HG03342 (cell line): ENCODE measurements around the gene SLAMF6.
"Not testable (repeated sequence)": the region's sequence is repeated elsewhere in the genome, so short reads cannot be mapped to it uniquely, and the experiment has no call there.

Experiments
- ATAC-seq: cut with Tn5 transposase; IDR thresholded peaks from one replicate; pipeline ENCODE4 v1.9.1; 2021; ENCODE audit warnings: mild to moderate bottlenecking, moderate library complexity; ENCODE audit not compliant: unreplicated experiment

Gene SLAMF6

GRCh38 chr1:160522622-160523345 lies at the start of gene SLAMF6:
Gene SLAMF6 (minus strand): TSS chr1:160523255. CDS start chr1:160523192, 63 bp downstream.
- peak; percentile 52 for ATAC-seq

GRCh38 chr1:160570840-160571239 lies 47.8 kb upstream of the SLAMF6 start:
- ATAC-seq: no peak

GRCh38 chr1:160569806-160570205 lies 46.8 kb upstream of the SLAMF6 start:
- no peak for ATAC-seq

- ATAC-seq: no peak
These were observed 45.0 kb upstream of the SLAMF6 start for GRCh38 chr1:160567858-160568682.

GRCh38 chr1:160567341-160567740 lies 44.3 kb upstream of the SLAMF6 start:
- no peak for ATAC-seq

GRCh38 chr1:160565564-160565963 lies 42.5 kb upstream of the SLAMF6 start:
- no peak for ATAC-seq

GRCh38 chr1:160563230-160563629 lies 40.2 kb upstream of the SLAMF6 start:
- not testable (repeated sequence) for ATAC-seq

- ATAC-seq: not testable (repeated sequence)
These were observed 39.7 kb upstream of the SLAMF6 start for GRCh38 chr1:160562745-160563144.

- ATAC-seq: no peak
These were observed 37.8 kb upstream of the SLAMF6 start for GRCh38 chr1:160560806-160561205.

GRCh38 chr1:160560045-160560705 lies 37.1 kb upstream of the SLAMF6 start:
- no peak for ATAC-seq

GRCh38 chr1:160559437-160559836 lies 36.4 kb upstream of the SLAMF6 start:
- ATAC-seq: not testable (repeated sequence)

GRCh38 chr1:160558660-160559380 lies 35.8 kb upstream of the SLAMF6 start:
- no peak for ATAC-seq

GRCh38 chr1:160553778-160554177 lies 30.7 kb upstream of the SLAMF6 start:
- ATAC-seq: no peak

GRCh38 chr1:160552425-160552824 lies 29.4 kb upstream of the SLAMF6 start:
- no peak for ATAC-seq

GRCh38 chr1:160550572-160551034 lies 27.5 kb upstream of the SLAMF6 start:
- ATAC-seq: no peak

GRCh38 chr1:160549665-160550006 lies 26.6 kb upstream of the SLAMF6 start:
- ATAC-seq: no peak

- peak; percentile 49 for ATAC-seq
These were observed 26.1 kb upstream of the SLAMF6 start for GRCh38 chr1:160548960-160549664.

GRCh38 chr1:160548183-160548582 lies 25.1 kb upstream of the SLAMF6 start:
- peak; percentile 36 for ATAC-seq

- ATAC-seq: no peak
These were observed 24.4 kb upstream of the SLAMF6 start for GRCh38 chr1:160547422-160547821.

GRCh38 chr1:160546942-160547341 lies 23.9 kb upstream of the SLAMF6 start:
- ATAC-seq: no peak
